ENCODE measurements around the gene PLXNA4.

PLXNA4 gene

DNA sequence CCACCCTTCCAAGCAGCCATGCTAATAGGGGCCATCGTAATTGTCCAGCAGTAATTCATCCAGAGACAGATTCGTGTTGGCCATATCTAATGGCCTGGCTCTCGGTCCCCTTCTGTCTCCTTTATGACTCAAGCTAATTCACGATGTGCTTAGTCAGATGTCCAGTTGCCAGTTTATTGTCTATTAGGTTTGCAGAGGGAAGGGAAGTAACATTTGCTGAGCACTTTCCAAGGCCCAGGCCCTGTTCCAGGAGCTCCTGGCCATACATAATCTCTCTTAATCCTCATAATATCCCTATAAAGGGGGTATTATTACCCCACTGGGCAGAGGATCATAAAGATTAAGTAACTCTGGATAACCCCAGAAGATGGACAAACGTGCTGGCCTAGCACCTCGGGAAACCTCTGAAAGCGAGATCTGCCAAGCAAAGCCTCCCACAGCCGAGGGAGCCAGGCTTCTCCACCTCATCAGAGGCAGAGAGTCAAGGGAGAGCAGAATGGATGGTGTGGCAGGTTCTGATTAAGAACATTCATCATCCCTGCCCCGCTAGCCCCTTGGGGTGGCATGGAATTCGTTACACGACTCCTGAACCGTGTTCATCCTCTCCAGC is 153.7 kb downstream of the PLXNA4 start:
- H3K27me3 ChIP-seq (ENCODE audit: insufficient read depth, poor library complexity, severe bottlenecking) = no peaks in the 10 kb centered on the region

DNA sequence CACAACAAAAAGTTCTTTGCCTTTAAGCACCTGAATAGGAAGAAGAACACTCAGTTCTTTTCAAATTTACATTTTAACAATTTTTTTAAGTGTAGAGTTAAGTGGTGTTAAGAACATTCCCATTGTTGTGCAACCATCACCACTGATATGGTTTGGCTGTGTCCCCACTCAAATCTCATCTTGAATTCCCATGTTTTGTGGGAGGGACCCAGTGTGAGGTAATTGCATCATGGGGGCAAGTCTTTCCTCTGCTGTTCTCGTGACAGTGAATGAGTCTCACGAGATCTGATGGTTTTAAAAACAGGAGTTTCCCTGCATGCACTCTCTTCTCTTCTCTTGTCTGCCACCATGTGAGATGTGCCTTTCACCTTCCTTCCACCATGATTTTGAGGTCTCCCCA is 155.7 kb downstream of the PLXNA4 start:
- no peaks in the 10 kb centered on the region for H3K27me3 ChIP-seq (ENCODE audit: insufficient read depth, poor library complexity, severe bottlenecking)
- TF ChIP-seq SPI1 (IDR thresholded peaks at IDR 0.05; ENCODE audit: borderline replicate concordance, low read depth) = no peak
- TF ChIP-seq, protein P1, sequence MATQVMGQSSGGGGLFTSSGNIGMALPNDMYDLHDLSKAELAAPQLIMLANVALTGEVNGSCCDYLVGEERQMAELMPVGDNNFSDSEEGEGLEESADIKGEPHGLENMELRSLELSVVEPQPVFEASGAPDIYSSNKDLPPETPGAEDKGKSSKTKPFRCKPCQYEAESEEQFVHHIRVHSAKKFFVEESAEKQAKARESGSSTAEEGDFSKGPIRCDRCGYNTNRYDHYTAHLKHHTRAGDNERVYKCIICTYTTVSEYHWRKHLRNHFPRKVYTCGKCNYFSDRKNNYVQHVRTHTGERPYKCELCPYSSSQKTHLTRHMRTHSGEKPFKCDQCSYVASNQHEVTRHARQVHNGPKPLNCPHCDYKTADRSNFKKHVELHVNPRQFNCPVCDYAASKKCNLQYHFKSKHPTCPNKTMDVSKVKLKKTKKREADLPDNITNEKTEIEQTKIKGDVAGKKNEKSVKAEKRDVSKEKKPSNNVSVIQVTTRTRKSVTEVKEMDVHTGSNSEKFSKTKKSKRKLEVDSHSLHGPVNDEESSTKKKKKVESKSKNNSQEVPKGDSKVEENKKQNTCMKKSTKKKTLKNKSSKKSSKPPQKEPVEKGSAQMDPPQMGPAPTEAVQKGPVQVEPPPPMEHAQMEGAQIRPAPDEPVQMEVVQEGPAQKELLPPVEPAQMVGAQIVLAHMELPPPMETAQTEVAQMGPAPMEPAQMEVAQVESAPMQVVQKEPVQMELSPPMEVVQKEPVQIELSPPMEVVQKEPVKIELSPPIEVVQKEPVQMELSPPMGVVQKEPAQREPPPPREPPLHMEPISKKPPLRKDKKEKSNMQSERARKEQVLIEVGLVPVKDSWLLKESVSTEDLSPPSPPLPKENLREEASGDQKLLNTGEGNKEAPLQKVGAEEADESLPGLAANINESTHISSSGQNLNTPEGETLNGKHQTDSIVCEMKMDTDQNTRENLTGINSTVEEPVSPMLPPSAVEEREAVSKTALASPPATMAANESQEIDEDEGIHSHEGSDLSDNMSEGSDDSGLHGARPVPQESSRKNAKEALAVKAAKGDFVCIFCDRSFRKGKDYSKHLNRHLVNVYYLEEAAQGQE (IDR thresholded peaks at IDR 0.05; ENCODE audit: insufficient replicate concordance, low read depth) = no peak
- no peak overlapping the region for H3K27ac ChIP-seq (replicated peaks)
- no peak overlapping the region for H3K4me3 ChIP-seq (replicated peaks; ENCODE audit: insufficient read depth, low read length)
- no peak for DNase-seq (ENCODE audit: low read depth in 1 of 2, low spot score in 1 of 2)

More for the DNA sequence above, 153.7 kb downstream of the PLXNA4 start:
- no peak overlapping the region for H3K4me3 ChIP-seq (replicated peaks; ENCODE audit: insufficient read depth, low read length)
- no peak overlapping the region for H3K27ac ChIP-seq (replicated peaks)
- TF ChIP-seq GABPA (IDR thresholded peaks at IDR 0.05; ENCODE audit: low read depth) = no peak
- TF ChIP-seq, protein P1 (IDR thresholded peaks at IDR 0.05; ENCODE audit: insufficient replicate concordance, low read depth) = no peak
- no peak for TF ChIP-seq SPI1 (IDR thresholded peaks at IDR 0.05; ENCODE audit: borderline replicate concordance, low read depth)
- no peak for TF ChIP-seq POLR2AphosphoS5 (IDR thresholded peaks at IDR 0.05; ENCODE audit: low read depth)
- TF ChIP-seq, protein P2, sequence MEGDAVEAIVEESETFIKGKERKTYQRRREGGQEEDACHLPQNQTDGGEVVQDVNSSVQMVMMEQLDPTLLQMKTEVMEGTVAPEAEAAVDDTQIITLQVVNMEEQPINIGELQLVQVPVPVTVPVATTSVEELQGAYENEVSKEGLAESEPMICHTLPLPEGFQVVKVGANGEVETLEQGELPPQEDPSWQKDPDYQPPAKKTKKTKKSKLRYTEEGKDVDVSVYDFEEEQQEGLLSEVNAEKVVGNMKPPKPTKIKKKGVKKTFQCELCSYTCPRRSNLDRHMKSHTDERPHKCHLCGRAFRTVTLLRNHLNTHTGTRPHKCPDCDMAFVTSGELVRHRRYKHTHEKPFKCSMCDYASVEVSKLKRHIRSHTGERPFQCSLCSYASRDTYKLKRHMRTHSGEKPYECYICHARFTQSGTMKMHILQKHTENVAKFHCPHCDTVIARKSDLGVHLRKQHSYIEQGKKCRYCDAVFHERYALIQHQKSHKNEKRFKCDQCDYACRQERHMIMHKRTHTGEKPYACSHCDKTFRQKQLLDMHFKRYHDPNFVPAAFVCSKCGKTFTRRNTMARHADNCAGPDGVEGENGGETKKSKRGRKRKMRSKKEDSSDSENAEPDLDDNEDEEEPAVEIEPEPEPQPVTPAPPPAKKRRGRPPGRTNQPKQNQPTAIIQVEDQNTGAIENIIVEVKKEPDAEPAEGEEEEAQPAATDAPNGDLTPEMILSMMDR (IDR thresholded peaks at IDR 0.05; ENCODE audit: insufficient read depth, low read length) = no peak
- DNase-seq (ENCODE audit: low read depth in 1 of 2, low spot score in 1 of 2) = no peak

DNA sequence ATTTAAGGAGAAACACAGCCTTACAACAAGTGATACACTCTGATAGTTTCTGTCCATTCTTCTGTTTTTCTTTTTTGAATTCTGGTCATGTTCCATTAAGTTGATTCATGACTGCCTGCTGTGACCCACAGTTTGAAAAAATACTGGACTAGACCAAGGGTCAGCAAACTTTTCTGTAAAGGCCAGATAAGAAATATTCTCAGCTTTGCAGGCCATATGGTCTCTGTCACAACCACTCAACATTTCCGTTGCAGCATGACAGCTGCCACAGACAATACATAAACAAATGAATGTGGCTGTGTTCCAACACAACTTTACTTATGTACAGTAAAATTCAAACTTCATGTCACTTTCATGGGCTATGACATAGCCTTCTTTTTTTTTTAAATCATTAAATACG is 156.7 kb downstream of the PLXNA4 start:
- TF ChIP-seq, protein P2 (IDR thresholded peaks at IDR 0.05; ENCODE audit: insufficient read depth, low read length) = no peak
- TF ChIP-seq, protein P1 (IDR thresholded peaks at IDR 0.05; ENCODE audit: insufficient replicate concordance, low read depth) = no peak
- no peak for TF ChIP-seq POLR2AphosphoS5 (IDR thresholded peaks at IDR 0.05; ENCODE audit: low read depth)
- no peak for TF ChIP-seq GABPA (IDR thresholded peaks at IDR 0.05; ENCODE audit: low read depth)
- no peak for TF ChIP-seq SPI1 (IDR thresholded peaks at IDR 0.05; ENCODE audit: borderline replicate concordance, low read depth)
- Histone ChIP-seq H3K27me3 (ENCODE audit: insufficient read depth, poor library complexity, severe bottlenecking) (no peaks in the 10 kb centered on the region), H3K4me3 (replicated peaks; ENCODE audit: insufficient read depth, low read length) (no peak overlapping the region), H3K27ac (replicated peaks) (no peak overlapping the region)
- DNase-seq (ENCODE audit: low read depth in 1 of 2, low spot score in 1 of 2) = no peak
